GM18907 (cell line): Measurements from ENCODE around the gene ZNFX1.
"Not testable (repeated sequence)": the region's sequence is repeated elsewhere in the genome, so short reads cannot be mapped to it uniquely, and the experiment has no call there.

ENCODE experiments used
- ATAC-seq: cut with Tn5 transposase; IDR thresholded peaks from one replicate; pipeline ENCODE4 v1.9.1; 2021; ENCODE audit warnings: mild to moderate bottlenecking, moderate library complexity; ENCODE audit not compliant: unreplicated experiment

The ZNFX1 gene

GRCh38 chr20:49252556-49253350 lies 25.1 kb downstream of the ZNFX1 start:
- no peak for ATAC-seq

- no peak for ATAC-seq
These were observed 28.8 kb downstream of the ZNFX1 start for GRCh38 chr20:49248879-49249665.

DNA sequence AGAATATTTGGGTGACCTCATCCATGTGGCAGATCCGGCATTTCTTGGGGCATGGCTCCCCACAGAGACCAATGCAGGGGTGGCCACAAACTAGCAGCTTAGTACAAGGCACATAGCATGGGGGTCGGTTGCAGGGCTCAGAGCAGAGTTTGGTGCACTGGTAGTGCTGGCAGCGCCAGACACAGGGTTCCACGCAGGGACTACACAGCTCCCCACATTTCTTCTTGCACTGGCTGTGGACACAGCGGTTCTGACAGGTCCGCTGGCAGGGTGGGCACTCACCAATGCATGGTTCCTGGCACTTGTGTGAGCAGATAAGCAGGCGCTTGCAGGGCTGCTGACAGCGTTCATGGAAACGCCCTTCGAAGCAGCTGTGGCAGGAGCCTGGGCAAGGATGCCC lies 29.6 kb downstream of the ZNFX1 start:
- ATAC-seq = no peak

DNA sequence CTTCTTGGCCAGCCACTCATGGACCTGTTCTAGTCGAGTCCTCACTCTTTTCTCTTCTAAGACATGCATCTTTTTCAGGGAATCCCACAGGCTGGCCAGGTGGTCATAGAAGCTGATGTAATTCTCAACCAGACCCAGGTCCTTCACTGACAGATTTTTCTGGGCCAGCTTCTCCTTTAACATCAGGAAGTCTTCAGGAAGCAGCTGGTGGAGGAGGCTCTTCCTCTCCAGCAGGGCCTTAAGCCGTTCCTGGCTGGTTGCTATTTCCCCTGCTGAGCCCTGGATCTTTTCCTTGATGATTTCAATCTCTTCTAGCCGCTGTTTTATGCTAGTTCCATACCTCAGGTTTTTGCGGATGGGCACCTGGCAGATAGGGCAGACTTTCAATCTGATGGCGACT lies 30.1 kb downstream of the ZNFX1 start:
- ATAC-seq = no peak

DNA sequence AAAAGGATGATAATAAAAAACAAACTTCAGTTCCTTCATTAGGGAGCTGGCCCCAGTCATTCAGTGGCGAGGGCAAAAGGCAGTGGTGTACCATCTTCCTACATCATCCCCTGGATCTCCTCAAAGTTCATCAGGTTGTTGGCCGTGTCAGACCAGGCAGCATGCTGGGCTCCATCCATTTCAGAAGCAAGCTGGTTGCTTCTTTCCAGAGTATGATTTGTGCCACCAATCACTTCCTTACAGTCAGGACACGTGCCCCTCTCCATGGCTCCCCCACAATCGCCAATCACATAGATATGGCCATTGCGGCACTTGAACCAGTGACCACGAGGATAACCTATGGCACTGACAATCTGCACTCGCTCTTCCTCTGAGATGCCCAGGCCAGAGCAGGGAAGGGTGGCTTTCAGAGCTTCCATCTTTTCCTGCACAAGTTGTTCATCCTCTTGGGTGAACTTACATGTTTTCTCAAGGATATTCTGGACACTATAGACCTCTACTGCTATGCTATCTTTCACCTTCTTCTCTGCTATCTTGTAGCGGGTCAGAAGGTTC lies 30.6 kb downstream of the ZNFX1 start:
- no peak for ATAC-seq

DNA sequence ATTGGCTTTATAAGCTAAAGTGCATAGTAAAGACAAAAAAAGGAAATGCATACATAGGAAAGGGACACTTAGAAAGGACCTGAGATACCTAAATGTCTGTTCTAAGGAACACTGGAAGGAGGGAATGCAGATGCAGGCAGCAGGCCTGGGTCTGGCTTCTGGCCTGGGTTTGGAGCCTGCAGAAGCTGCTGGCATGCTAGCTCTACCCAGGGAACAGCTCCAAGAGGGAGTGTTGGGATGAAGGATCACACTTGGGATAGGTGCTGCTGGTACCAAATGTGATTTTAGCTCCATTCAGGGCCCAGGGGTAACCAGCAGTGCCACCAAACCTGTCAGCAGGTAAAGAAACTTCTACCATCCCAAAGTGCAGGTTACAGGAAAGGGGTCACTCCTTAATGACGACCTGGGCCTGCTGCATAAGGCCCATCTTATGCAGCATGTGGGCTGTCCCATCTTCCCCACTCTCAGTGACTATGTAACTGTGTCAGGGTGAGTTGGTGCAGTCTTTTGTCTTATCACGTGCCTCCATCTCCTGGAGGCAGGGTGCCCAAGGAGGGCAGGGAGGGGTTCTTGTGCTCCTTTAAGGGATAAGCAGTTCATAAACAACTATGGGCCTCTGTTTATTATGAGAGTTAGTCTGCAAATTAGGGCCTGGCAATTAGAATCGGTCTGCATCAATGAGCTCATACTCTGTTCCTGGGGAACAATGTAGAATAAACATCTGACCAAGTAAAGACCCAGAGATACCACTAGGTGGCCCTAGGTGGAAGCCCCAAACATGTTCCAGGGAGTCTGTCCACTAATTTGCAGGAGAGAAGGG lies 31.7 kb downstream of the ZNFX1 start:
- no peak for ATAC-seq

- no peak for ATAC-seq
These were observed 40.3 kb downstream of the ZNFX1 start for GRCh38 chr20:49237531-49237930.

DNA sequence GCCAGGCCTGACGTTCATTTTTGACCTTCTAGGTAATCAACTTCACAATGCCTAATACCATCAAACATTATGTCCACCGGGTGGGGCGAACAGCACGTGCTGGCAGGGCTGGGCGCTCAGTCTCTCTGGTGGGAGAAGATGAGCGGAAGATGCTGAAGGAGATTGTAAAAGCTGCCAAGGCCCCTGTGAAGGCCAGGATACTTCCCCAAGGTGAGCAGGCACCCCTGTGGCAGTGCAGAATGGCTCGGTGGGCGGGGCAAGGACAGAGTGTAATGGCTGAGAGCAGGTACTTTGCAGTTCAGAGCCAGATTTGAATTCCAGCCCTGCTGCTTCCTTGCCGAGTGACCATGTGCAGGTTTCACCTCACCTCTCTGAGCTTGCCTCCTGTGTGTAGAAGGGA lies 41.6 kb downstream of the ZNFX1 start:
- no peak for ATAC-seq

DNA sequence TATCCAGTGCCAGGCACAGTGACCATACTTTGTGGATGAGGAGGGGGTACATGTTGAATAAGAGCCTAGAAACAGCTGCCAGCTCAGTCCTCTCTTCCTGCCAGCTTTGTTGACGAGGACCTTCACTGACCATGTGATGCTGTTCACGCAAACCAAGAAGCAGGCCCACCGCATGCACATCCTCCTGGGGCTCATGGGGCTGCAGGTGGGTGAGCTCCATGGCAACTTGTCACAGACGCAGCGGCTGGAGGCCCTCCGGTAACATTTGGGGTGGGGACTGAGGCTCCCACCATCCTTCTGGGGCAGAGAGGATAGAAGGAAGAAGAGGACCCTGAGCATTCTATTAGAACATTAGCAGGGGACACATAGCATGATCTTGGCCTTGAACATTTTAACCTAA lies 43.0 kb downstream of the ZNFX1 start:
- ATAC-seq = no peak

DNA sequence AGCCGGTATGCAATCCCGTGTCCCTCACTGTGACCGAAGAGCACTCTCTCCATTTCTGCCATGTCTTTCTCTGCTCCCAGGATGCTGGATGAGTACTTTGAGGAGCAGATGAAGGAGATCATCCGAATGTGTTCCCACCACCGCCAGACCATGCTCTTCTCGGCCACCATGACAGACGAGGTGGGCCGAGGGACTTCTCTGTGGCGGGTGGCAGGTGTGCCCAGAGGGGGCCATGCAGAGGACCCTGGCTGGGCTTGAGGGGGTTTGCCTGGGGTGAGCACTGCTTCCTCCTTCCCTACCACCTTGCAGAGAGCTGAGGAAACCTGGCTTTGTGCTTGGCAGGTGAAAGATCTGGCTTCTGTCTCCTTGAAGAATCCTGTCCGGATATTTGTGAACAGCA lies 44.6 kb downstream of the ZNFX1 start:
- no peak for ATAC-seq

GRCh38 chr20:49231471-49231870 lies 46.4 kb downstream of the ZNFX1 start:
- ATAC-seq = no peak

GRCh38 chr20:49230561-49231133 lies 47.2 kb downstream of the ZNFX1 start:
- ATAC-seq = no peak

DNA sequence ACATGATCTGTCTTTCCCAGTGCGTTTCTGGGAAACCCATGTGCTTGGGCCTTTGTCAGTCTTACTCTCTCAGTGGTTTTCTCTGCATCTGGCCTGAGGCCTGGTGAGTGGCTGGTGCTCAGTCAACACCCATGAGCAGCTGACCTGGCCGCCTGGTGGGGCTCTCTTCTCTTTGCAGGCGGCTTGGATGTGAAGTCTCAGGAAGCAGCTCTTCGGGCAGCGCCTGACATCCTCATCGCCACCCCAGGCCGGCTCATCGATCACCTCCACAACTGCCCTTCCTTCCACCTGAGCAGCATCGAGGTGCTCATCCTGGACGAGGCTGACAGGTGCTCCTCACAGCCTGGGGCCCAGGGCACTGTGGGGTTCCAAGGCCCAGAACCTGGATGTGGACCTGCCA lies 47.8 kb downstream of the ZNFX1 start:
- ATAC-seq = no peak

- no peak for ATAC-seq
These were observed 48.5 kb downstream of the ZNFX1 start for GRCh38 chr20:49229381-49229780.

DNA sequence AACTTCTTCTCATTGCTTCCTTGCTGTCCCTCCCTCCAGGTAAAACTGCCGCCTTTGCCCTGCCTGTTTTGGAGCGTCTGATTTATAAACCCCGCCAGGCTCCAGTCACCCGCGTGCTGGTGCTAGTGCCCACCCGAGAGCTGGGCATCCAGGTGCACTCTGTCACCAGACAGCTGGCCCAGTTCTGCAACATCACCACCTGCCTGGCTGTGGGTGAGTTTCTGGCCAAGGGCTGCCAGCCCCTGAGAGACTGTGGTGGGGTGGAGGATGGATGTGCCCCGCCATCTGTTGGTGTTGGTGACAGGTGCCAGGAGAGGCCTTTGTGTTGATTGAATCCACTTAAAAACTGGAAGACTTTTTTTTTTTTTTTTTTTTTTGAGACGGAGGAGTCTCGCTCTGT lies 49.2 kb downstream of the ZNFX1 start:
- no peak for ATAC-seq

DNA sequence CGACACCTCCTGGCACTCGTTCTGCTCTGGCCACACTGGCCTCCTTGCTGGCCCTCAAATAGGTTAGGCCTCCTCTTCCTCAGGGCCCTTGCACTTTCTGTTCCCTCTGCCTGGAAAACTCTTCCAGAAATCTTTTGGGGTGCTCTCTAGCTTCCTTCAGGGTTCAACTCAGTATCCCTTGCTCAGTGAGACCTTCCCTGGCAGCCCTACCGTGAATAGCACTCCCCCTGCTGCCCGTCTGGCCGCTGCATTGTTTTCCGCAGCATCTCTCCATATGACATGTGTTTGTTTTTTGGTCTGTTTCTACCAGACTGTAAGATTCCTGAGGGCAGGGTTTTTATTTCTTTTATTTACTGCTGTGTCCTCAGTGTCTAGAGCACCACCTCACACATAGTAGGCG lies 52.0 kb downstream of the ZNFX1 start:
- no peak for ATAC-seq

GRCh38 chr20:49219924-49220831 lies 57.7 kb downstream of the ZNFX1 start:
- ATAC-seq = no peak

GRCh38 chr20:49219091-49219923 lies 58.5 kb downstream of the ZNFX1 start, which contains the start of gene DDX27:
DDX27 (plus strand) TSS chr20:49219416; CDS start chr20:49219449, 33 bp downstream.
- peak; percentile 89 for ATAC-seq

- ATAC-seq = not testable (repeated sequence)
These were observed 59.1 kb downstream of the ZNFX1 start for GRCh38 chr20:49218739-49219090.
